ENCODE measurements around the gene CEND1.

The CEND1 gene

GRCh38 chr11:778976-779954, 10.6 kb downstream of the CEND1 start:
- DNase-seq (ENCODE audit: low read depth, low spot score): no peak

GRCh38 chr11:777288-778255, 12.3 kb downstream of the CEND1 start, which contains the start of gene GATD1:
TSS of gene GATD1 (minus strand) at chr11:777487. CDS start at chr11:777462, 25 bp downstream.
- no peak for DNase-seq (ENCODE audit: low read depth, low spot score)

- no peak for DNase-seq (ENCODE audit: low read depth, low spot score)
Observed at GRCh38 chr11:776561-777287, 13.2 kb downstream of the CEND1 start.

- DNase-seq (ENCODE audit: low read depth, low spot score): no peak
Observed at GRCh38 chr11:776263-776560, 13.7 kb downstream of the CEND1 start.

- DNase-seq (ENCODE audit: low read depth, low spot score): no peak
Observed at GRCh38 chr11:774873-775592, 14.9 kb downstream of the CEND1 start.

- no peak for DNase-seq (ENCODE audit: low read depth, low spot score)
Observed at GRCh38 chr11:773830-774229, 16.1 kb downstream of the CEND1 start.

GRCh38 chr11:773425-773824, 16.5 kb downstream of the CEND1 start:
- DNase-seq (ENCODE audit: low read depth, low spot score): no peak

GRCh38 chr11:772429-773390, 17.2 kb downstream of the CEND1 start:
- DNase-seq (ENCODE audit: low read depth, low spot score): no peak

- DNase-seq (ENCODE audit: low read depth, low spot score): no peak
Observed at GRCh38 chr11:771617-772204, 18.2 kb downstream of the CEND1 start.

GRCh38 chr11:770642-771616, 19.0 kb downstream of the CEND1 start:
- no peak for DNase-seq (ENCODE audit: low read depth, low spot score)

GRCh38 chr11:769887-770641, 19.8 kb downstream of the CEND1 start:
- DNase-seq (ENCODE audit: low read depth, low spot score): no peak

- no peak for DNase-seq (ENCODE audit: low read depth, low spot score)
Observed at GRCh38 chr11:767238-767637, 22.7 kb downstream of the CEND1 start.

- no peak for DNase-seq (ENCODE audit: low read depth, low spot score)
Observed at GRCh38 chr11:766936-767210, 23.0 kb downstream of the CEND1 start.

- no peak for DNase-seq (ENCODE audit: low read depth, low spot score)
Observed at GRCh38 chr11:766106-766935, 23.6 kb downstream of the CEND1 start.

GRCh38 chr11:765802-766091, 24.1 kb downstream of the CEND1 start:
- DNase-seq (ENCODE audit: low read depth, low spot score): no peak

GRCh38 chr11:765025-765801, 24.7 kb downstream of the CEND1 start:
- no peak for DNase-seq (ENCODE audit: low read depth, low spot score)

All from brain pericyte (primary cell).